ENCODE results near the gene ABHD14A.

DNA sequence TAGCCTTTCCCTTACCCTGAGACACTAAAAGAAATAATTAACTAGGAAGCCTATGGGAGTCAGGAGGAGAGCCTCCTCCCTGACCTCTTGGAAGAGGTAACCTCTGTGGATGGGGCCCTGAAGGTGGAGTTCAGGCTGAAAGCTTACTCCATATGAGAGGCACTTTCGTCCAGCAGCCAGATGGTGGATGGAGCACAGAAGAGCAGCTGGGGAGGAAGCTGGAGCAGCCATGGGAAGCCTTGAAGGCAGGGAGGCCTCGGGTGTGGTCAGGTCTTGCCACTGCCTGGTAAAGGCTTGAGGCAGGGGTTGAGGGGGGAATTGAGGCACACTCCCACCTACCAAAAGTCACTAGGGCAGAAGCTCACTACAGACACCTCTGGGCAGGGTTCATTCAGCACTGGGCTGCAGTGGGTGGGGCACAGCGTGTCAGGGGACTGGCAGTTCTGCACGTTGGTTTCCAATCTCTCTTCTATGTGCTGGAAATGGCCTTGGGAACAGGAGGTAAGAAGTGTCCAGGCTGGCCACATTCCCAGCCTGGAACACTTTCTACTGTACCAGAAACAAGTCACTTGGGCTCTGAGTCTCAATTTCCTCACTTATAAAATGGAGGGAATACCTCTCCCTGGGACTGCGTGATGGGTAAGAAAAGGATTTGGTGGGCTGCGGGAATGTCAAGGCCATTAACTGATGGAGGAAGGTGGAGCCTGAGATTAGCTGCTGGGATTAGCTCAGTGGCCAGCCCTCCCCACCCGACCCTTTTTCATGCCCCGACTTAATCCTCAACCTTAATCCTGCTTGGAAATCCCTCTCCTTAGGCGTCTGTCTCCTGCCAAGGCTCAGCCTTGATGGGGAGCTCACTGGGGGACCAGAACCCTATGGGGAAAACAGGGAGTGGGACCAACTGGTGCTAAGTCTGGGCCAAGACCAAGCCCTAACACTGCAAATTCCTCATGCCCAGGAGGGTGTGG, 13.0 kb upstream of the ABHD14A start:
- TF ChIP-seq POLR2AphosphoS5 (IDR thresholded peaks at IDR 0.05; ENCODE audit: borderline replicate concordance, low read depth, low read length) = no peak
- no peak for TF ChIP-seq EZH2 (IDR thresholded peaks at IDR 0.05)
- TF ChIP-seq FOXP2 (optimal IDR thresholded peaks at IDR 0.05; ENCODE audit: control extremely low read depth, extremely low read length, insufficient read depth) = no peak

Measured in SK-N-MC (cell line).